Vagina (tissue), 2 donors: ENCODE results near the gene FA2H. TPM values are rescaled to one million over a fixed set of nuclear protein-coding genes. Genes with fewer than 3 reads are reported as not detected.

Experiments used
- DNase-seq, 2 donors: peaks; one replicate each; pipeline ENCODE4 v3.0.0-alpha.2; 2017; ENCODE audit errors: extremely low spot score in 2 of 2
- H3K27ac ChIP-seq: fragments of 200-600 bp; sonication (generic); one replicate; pipeline ENCODE4 v1.5.1; 2019
- H3K27me3 ChIP-seq: fragments of 200-600 bp; sonication (generic); one replicate; pipeline ENCODE4 v1.5.1; 2019
- H3K36me3 ChIP-seq, 2 donors: fragments of 200-600 bp; sonication (generic); one replicate each; pipeline ENCODE4 v1.5.1; 2017 to 2019
- H3K4me1 ChIP-seq: fragments of 200-600 bp; sonication (generic); one replicate; pipeline ENCODE4 v1.5.1; 2019
- H3K4me3 ChIP-seq, 2 donors: fragments of 200-600 bp; sonication (generic); 1 replicate in 1 of 2; 2 replicates in 1 of 2; pipeline ENCODE4 v1.5.1; 2016 to 2019
- H3K9me3 ChIP-seq: fragments of 200-600 bp; sonication (generic); one replicate; pipeline ENCODE4 v1.5.1; 2019
- CTCF ChIP-seq, 3 experiments: fragments of 450-650 bp in 2 of 3; fragments of 200-600 bp in 1 of 3; sonication (generic) in 1 of 3; IDR thresholded peaks; one replicate each; pipeline ENCODE4 v1.5.1; 2017 to 2019; ENCODE audit warnings: antibody characterized with exemption in 3 of 3, mild to moderate bottlenecking in 2 of 3, moderate library complexity in 2 of 3
- POLR2A ChIP-seq, 2 donors: fragments of 450-650 bp; IDR thresholded peaks; one replicate each; pipeline ENCODE4 v1.6.1; 2017; ENCODE audit warnings: antibody characterized with exemption in 2 of 2, mild to moderate bottlenecking in 2 of 2, moderate library complexity in 2 of 2
- POLR2AphosphoS5 ChIP-seq, 2 donors: sonication (generic); formaldehyde crosslinking; IDR thresholded peaks; one replicate each; pipeline ENCODE4 v1.9.0; 2017; ENCODE audit warnings: antibody characterized with exemption in 2 of 2, mild to moderate bottlenecking in 2 of 2, low read depth in 1 of 2; ENCODE audit not compliant: insufficient read depth in 1 of 2
- intact Hi-C: fragments of 100-400 bp; cut with DNase I; formaldehyde crosslinking; loops from one replicate; pipeline ENCODE4 v1.15.1; 2023
- total RNA-seq: library from RNA; depleted of rRNA; stranded (reverse); fragments of >200 nt; gene quantifications from one replicate; pipeline ENCODE4 v1.2.3, GENCODE V29; 2016

FA2H gene
- total RNA-seq, 1 donor from 2014 or later = not detected

- DNase-seq = no peak
- intact Hi-C loops = no loop called here
- no peak for TF ChIP-seq CTCF (IDR thresholded peaks at IDR 0.05)
- Histone ChIP-seq H3K4me1 (no peaks in the 10 kb centered on the region), H3K27ac (no peak overlapping the region), H3K27me3 (no peaks in the 10 kb centered on the region), H3K4me3 (no peak overlapping the region), H3K9me3 (no peaks in the 10 kb centered on the region), H3K36me3 (no peaks in the 10 kb centered on the region)
These were observed 32.5 kb upstream of the FA2H start for GRCh38 chr16:74807052-74807646.

- H3K27ac ChIP-seq = no peak overlapping the region
- H3K4me3 ChIP-seq = no peak overlapping the region
- no peaks in the 10 kb centered on the region for H3K36me3 ChIP-seq
- intact Hi-C loops = no loop called here
- TF ChIP-seq POLR2AphosphoS5 (IDR thresholded peaks at IDR 0.05; ENCODE audit: insufficient read depth in 1 of 2, low read depth in 1 of 2) (no peak), CTCF (IDR thresholded peaks at IDR 0.05) (no peak), POLR2A (IDR thresholded peaks at IDR 0.05) (no peak)
- H3K4me1 ChIP-seq = no peaks in the 10 kb centered on the region
- H3K9me3 ChIP-seq = no peaks in the 10 kb centered on the region
- no peaks in the 10 kb centered on the region for H3K27me3 ChIP-seq
- no peak for DNase-seq
These were observed 25.7 kb upstream of the FA2H start for GRCh38 chr16:74800216-74800871.

- intact Hi-C loops = no loop called here
- TF ChIP-seq POLR2AphosphoS5 (IDR thresholded peaks at IDR 0.05; ENCODE audit: insufficient read depth in 1 of 2, low read depth in 1 of 2) (no peak), CTCF (IDR thresholded peaks at IDR 0.05) (no peak), POLR2A (IDR thresholded peaks at IDR 0.05) (no peak)
- no peak for DNase-seq
- Histone ChIP-seq H3K9me3 (no peaks in the 10 kb centered on the region), H3K36me3 (no peaks in the 10 kb centered on the region), H3K4me1 (no peaks in the 10 kb centered on the region), H3K4me3 (no peak overlapping the region), H3K27me3 (no peaks in the 10 kb centered on the region), H3K27ac (no peak overlapping the region)
These were observed 22.8 kb upstream of the FA2H start for GRCh38 chr16:74797414-74797813.

GRCh38 chr16:74795104-74795503 is 20.5 kb upstream of the FA2H start:
- Histone ChIP-seq H3K36me3 (no peaks in the 10 kb centered on the region), H3K4me1 (no peaks in the 10 kb centered on the region), H3K27ac (no peak overlapping the region), H3K4me3 (no peak overlapping the region), H3K9me3 (no peaks in the 10 kb centered on the region), H3K27me3 (no peaks in the 10 kb centered on the region)
- DNase-seq = no peak
- TF ChIP-seq CTCF (IDR thresholded peaks at IDR 0.05) = no peak
- no peak for TF ChIP-seq POLR2AphosphoS5 (IDR thresholded peaks at IDR 0.05; ENCODE audit: insufficient read depth in 1 of 2, low read depth in 1 of 2)
- no peak for TF ChIP-seq POLR2A (IDR thresholded peaks at IDR 0.05)
- intact Hi-C loops = no loop called here

GRCh38 chr16:74794668-74795067 is 20.0 kb upstream of the FA2H start:
- TF ChIP-seq CTCF (IDR thresholded peaks at IDR 0.05) = no peak
- no peak for TF ChIP-seq POLR2AphosphoS5 (IDR thresholded peaks at IDR 0.05; ENCODE audit: insufficient read depth in 1 of 2, low read depth in 1 of 2)
- no peak for TF ChIP-seq POLR2A (IDR thresholded peaks at IDR 0.05)
- no peaks in the 10 kb centered on the region for H3K9me3 ChIP-seq
- H3K4me1 ChIP-seq = no peaks in the 10 kb centered on the region
- no peak overlapping the region for H3K27ac ChIP-seq
- DNase-seq = no peak
- intact Hi-C loops = no loop called here
- H3K27me3 ChIP-seq = no peaks in the 10 kb centered on the region
- H3K4me3 ChIP-seq = no peak overlapping the region
- no peaks in the 10 kb centered on the region for H3K36me3 ChIP-seq
